ENCODE results near the gene THRA.

THRA gene

DNA sequence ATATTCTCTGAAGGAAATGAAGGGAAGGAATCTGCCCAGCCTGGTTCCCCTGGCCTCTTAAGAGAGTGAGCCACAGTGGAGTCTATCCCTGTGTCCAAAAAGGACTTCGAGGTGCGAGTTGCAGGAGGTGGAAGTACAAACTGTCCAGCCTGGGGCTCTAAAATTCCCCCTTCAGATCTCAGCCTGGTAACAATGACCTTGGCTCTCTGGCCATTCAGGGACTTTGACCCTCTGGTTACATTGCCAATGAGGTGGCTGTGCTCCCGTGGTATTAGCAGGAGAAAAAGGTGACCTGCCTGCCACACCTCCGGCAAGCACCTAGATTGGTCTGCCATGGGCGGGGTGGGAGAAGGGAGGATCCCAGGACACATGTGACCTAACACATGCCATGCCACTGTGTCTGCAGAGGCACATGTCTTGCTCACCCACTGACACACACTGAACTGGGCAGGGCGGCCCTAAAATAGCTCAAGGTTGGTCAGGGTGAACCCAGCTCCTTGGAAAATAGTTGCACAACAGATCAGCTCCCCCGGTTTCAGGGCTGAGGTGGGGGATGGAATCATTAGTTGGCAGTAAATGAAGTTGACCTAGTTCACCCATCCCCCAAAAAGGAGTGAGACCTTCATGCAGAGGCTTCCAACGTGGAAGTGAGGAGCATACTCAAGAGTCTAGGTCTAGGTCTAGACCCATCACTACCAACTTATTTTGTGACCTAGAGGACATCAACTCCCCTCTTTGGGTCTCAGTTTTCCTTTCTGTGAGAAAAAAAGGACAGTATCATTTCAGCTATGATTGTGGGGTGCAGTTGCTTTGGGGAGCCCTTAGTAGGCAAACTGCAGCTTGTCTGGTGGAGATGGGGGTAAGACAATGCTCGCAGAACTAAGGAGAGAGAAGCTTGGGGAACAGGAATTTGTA, 35.4 kb downstream of the THRA start:
- H3K4me3 ChIP-seq (ENCODE audit: low read depth, low read length): no peak overlapping the region
- TF ChIP-seq, protein P1, sequence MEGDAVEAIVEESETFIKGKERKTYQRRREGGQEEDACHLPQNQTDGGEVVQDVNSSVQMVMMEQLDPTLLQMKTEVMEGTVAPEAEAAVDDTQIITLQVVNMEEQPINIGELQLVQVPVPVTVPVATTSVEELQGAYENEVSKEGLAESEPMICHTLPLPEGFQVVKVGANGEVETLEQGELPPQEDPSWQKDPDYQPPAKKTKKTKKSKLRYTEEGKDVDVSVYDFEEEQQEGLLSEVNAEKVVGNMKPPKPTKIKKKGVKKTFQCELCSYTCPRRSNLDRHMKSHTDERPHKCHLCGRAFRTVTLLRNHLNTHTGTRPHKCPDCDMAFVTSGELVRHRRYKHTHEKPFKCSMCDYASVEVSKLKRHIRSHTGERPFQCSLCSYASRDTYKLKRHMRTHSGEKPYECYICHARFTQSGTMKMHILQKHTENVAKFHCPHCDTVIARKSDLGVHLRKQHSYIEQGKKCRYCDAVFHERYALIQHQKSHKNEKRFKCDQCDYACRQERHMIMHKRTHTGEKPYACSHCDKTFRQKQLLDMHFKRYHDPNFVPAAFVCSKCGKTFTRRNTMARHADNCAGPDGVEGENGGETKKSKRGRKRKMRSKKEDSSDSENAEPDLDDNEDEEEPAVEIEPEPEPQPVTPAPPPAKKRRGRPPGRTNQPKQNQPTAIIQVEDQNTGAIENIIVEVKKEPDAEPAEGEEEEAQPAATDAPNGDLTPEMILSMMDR (IDR thresholded peaks at IDR 0.05; ENCODE audit: borderline replicate concordance, insufficient read depth, low read depth, low read length): no peak

DNA sequence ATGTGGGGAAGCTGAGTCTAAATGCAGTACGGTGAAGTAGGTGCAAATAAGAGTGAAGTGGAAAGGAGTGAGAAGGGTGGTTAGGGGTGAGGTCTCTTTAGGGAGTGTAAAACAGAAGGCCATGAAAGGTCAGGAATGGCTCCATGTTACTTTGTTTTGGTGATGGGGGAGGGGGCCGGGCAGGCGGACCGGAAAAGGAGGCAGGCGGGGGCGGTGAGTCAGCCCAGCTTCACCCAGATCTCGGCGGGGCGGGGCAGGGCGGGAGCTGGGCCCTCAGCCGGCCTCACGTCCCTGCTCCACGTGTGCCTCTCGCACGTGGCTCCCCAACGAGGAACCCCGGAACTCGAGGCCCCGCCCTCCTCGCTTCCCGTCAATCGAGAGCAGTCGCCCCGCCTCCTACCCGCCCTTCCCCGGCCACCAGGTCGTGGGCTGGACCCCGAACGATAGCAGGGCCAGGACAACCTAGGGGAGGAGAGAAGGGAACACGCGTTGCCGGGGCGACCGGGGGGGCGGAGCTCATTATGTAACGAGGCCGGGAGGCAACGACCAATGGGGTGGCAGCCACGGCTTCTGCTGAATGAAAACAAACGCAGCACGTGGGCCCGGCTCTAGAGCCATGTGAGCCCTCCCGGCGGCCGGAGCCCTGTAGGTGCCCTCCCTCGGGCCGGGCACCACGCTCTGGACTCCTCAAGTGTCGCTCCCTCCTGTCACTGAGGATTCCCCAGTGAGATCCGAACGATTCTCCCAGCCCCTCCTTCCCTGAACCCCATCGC, 36.3 kb downstream of the THRA start:
- TF ChIP-seq, protein P1 (IDR thresholded peaks at IDR 0.05; ENCODE audit: borderline replicate concordance, insufficient read depth, low read depth, low read length): no peak
- H3K4me3 ChIP-seq (ENCODE audit: low read depth, low read length): peak overlapping the region; percentile 57

DNA sequence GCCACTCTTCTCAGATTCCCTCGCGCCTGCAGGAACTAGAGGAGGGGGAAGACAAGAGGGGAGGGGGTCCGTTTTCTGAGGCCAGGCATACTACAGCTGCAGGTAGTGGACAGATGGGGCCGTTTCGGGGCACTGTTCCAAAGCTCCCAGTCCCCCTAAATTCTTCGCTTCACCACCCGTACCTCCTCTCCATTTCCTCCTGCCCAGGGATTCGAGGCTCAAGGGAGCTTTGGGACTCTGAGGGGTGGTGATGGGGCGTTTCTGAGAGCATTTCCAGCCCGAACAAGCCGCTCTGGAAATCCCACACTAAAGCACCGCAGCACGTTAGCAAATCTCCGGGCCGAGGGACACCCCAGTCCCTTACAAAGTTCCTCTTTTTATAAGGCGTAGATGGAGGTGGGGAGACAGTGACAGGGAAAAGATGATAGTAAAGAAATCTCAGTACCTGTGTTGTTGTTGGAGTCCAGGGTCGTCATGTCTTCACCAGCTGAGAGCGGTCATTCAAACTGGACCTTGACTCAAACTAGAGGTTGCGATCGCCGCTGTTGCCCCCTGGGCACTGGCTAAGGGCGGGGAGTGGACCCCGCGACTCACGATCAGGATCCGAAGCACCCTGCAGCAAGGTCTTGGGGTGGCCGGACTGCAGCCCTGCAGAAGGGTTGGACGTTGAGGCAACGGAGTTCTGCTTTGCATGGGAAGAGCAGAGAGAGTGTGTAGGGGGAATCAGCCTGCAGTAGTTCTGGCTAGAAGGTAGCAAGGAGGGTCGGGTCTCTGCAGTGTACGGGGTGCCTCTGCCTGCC, 37.1 kb downstream of the THRA start:
- H3K4me3 ChIP-seq (ENCODE audit: low read depth, low read length): peak overlapping the region; percentile 57
- TF ChIP-seq, protein P1 (IDR thresholded peaks at IDR 0.05; ENCODE audit: borderline replicate concordance, insufficient read depth, low read depth, low read length): no peak

DNA sequence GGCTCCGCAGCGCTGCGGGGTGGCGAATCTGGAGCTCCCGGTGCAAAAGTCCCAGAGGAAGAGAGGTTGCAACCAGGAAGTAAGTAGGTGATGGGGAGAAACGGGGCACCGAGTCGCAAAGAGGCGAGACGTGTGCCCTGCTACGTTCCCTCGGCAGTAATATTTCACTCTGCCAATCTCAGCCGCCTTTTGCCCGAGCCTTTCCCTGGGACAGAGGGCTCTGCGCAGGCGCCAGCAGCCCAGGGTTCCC, 37.6 kb downstream of the THRA start, which contains the start of gene NR1D1:
Gene NR1D1, minus strand, starts transcription at position 171 of the 250 bp plus-strand sequence. CDS start 495 bp downstream, outside the sequence.
- H3K4me3 ChIP-seq (ENCODE audit: low read depth, low read length): peak within 1 kb of the TSS; percentile 57
- TF ChIP-seq, protein P1 (IDR thresholded peaks at IDR 0.05; ENCODE audit: borderline replicate concordance, insufficient read depth, low read depth, low read length): no peak

DNA sequence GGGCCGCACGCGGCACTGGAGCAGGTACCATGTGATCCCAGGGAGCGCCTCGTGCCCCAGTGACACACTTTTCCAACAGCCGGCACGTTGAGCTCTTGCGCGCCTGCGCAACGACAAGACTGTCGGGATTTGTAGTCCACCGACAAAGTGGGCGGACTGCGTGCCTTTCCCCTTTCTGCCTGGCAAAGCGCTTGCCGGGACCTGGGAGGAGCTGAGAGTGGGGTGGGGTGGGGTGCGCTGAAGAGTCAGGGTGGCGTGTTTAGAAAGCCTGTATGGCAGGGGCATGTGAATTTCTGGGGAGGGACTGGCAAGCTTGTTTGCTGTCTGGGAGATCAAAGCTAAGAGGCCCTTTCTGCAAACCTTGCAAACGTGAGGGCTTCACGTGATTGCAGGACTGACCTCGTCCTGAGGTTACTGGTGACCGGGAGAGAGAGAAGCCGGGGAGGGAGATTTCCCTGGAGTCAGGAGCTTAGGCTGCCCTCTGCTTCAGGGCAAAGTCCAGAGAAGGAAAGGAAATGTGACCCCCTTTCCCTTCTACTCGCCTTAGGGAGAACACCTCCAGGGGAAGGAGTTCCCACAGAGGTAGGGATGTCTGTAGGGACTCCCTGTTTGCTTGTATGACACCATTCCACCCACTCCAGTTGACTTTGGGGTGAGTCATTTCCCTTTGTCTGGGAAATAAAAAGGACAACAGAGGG, 38.1 kb downstream of the THRA start:
- TF ChIP-seq, protein P1 (IDR thresholded peaks at IDR 0.05; ENCODE audit: borderline replicate concordance, insufficient read depth, low read depth, low read length): no peak
- peak overlapping the region; percentile 57 for H3K4me3 ChIP-seq (ENCODE audit: low read depth, low read length)

DNA sequence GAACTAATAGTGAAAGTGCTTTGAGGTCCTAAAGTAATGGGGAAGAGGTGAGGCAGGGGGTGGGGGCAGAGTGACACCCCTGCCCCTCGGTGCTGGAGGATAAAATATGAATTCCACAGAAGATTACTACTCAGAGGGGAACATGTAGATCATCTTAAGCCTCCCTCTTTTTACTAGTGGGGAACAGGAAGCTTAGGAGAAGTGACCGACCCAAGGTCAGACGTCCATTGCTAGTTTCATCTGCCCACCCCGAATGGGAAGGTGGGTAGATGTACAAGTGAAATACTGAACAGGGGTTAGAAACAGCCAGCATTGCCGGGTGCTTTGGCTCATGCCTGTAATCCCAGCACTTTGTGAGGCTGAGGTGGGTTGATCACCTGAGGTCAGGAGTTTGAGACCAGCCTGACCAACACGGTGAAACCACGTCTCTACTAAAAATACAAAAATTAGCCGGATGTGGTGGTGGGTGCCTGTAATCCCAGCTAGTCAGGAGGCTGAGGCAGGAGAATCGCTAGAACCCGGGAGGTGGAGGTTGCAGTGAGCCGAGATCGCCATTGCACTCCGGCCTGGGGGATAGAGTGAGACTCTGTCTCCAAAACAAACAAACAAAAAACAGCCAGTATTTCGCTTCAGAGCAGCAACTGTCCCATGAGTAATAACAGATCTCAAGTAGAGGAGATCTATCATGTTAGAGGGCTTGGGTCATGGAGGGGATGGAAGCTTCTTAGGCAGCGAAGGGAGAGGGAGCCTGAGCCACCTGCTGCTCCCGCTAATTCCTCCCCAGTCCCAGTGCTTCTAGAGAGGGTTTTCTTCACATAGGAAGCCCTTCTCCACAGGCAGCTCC, 38.8 kb downstream of the THRA start:
- TF ChIP-seq, protein P1 (IDR thresholded peaks at IDR 0.05; ENCODE audit: borderline replicate concordance, insufficient read depth, low read depth, low read length): no peak

More for the DNA sequence above, 38.8 kb downstream of the THRA start:
- H3K4me3 ChIP-seq (ENCODE audit: low read depth, low read length): no peak overlapping the region

Measured in GM12875 (cell line).